Gastrocnemius medialis (tissue), 4 donors: ENCODE results near the gene TNN. TPM values are rescaled to one million over a fixed set of nuclear protein-coding genes. Genes with fewer than 3 reads are reported as not detected.

Source experiments
- ATAC-seq, 2 donors: fragments of 150-250 bp; one replicate each; pipeline ENCODE4 v1.9.1; 2016
- DNase-seq, 2 donors: peaks; one replicate each; pipeline ENCODE4 v3.0.0-alpha.2; 2019
- H3K27ac ChIP-seq, 4 donors: fragments of 200-600 bp; sonication (generic); 1 replicate in 1 of 4; 2 replicates in 3 of 4; pipeline ENCODE4 v1.5.1; 2016 to 2018; ENCODE audit warnings: mild to moderate bottlenecking in 2 of 4, moderate library complexity in 1 of 4
- H3K27me3 ChIP-seq, 3 donors: fragments of 200-600 bp; sonication (generic) in 2 of 3; 1 replicate in 1 of 3; 2 replicates in 2 of 3; pipeline versions ENCODE4 v1.5.1 to v1.6.0; 2016 to 2019; ENCODE audit warnings: mild to moderate bottlenecking in 1 of 3, moderate library complexity in 1 of 3
- H3K36me3 ChIP-seq, 2 donors: fragments of 200-600 bp; sonication (generic) in 1 of 2; one replicate each; pipeline ENCODE4 v1.5.1; 2017 to 2018
- H3K4me1 ChIP-seq, 2 donors: fragments of 200-600 bp; sonication (generic) in 1 of 2; one replicate each; pipeline ENCODE4 v1.5.1; 2016 to 2017; ENCODE audit warnings: mild to moderate bottlenecking in 2 of 2
- H3K4me3 ChIP-seq, 4 donors: fragments of 200-600 bp; sonication (generic) in 3 of 4; 1 replicate in 1 of 4; 2 replicates in 3 of 4; pipeline ENCODE4 v1.5.1; 2016 to 2019; ENCODE audit warnings: mild to moderate bottlenecking in 2 of 4
- H3K9me3 ChIP-seq, 3 donors: fragments of 200-600 bp; sonication (generic) in 2 of 3; 1 replicate in 1 of 3; 2 replicates in 2 of 3; pipeline ENCODE4 v1.5.1; 2016 to 2019
- CTCF ChIP-seq, 5 experiments: fragments of 450-650 bp in 3 of 5; fragments of 200-600 bp in 2 of 5; sonication (generic) in 2 of 5; IDR thresholded peaks in 4 of 5; conservative IDR thresholded peaks in 1 of 5; 1 replicate in 4 of 5; 2 replicates in 1 of 5; pipeline ENCODE4 v1.5.1; 2016 to 2019; ENCODE audit warnings: antibody characterized with exemption in 5 of 5, mild to moderate bottlenecking in 3 of 5, moderate library complexity in 3 of 5
- POLR2A ChIP-seq, 2 donors: fragments of 450-650 bp; IDR thresholded peaks; one replicate each; pipeline ENCODE4 v1.6.1; 2017; ENCODE audit warnings: antibody characterized with exemption in 2 of 2, mild to moderate bottlenecking in 2 of 2, moderate library complexity in 2 of 2
- in situ Hi-C, 4 donors: fragments of 200-750 bp; cut with MboI; loops; one replicate each; pipeline versions ENCODE4 v1.15.0 to v1.8.0; 2017; ENCODE audit warnings: low sequenced_read_pairs in 4 of 4
- intact Hi-C: fragments of 100-400 bp; cut with DNase I; formaldehyde crosslinking; loops from one replicate; pipeline ENCODE4 v1.15.1; 2023; ENCODE audit warnings: low total_unique reads
- total RNA-seq, 4 donors: library from RNA; depleted of rRNA; stranded (reverse); fragments of >200 nt; gene quantifications; one replicate each; pipeline versions ENCODE4 v1.1.0 to v1.2.3, GENCODE V29; 2016

Gene TNN
- total RNA-seq, 4 donors from 2014 or later: 0.07 TPM; not detected in 3

- Histone ChIP-seq H3K36me3 (no peaks in the 10 kb centered on the region), H3K4me1 (peaks cover 1 to 18% of the 10 kb centered on the region in 2 donors), H3K27me3 (no peaks in the 10 kb centered on the region), H3K4me3 (no peak overlapping the region), H3K27ac (no peak overlapping the region), H3K9me3 (no peaks in the 10 kb centered on the region)
- intact Hi-C loops (no loop called here), in situ Hi-C loops (loop anchor here in 1 of 4 donors (25.0 kb wide), 1 partner anchor 753 kb away; no protein-coding TSS in a partner anchor)
- TF ChIP-seq CTCF (IDR thresholded peaks at IDR 0.05 in 4 of 5, conservative IDR thresholded peaks at IDR 0.05 in 1 of 5): no peak
- no peak for TF ChIP-seq POLR2A (IDR thresholded peaks at IDR 0.05)
- no peak for DNase-seq
- ATAC-seq: no peak
Observed at GRCh38 chr1:175134500-175134899, 66.9 kb downstream of the TNN start.

GRCh38 chr1:175136246-175136645 lies 68.6 kb downstream of the TNN start:
- H3K9me3 ChIP-seq: no peaks in the 10 kb centered on the region
- in situ Hi-C loops: loop anchor here in 1 of 4 donors (25.0 kb wide), 1 partner anchor 751 kb away; no protein-coding TSS in a partner anchor
- H3K27me3 ChIP-seq: no peaks in the 10 kb centered on the region
- no peak for DNase-seq
- intact Hi-C loops: no loop called here
- H3K27ac ChIP-seq: no peak overlapping the region
- H3K4me3 ChIP-seq: no peak overlapping the region
- TF ChIP-seq POLR2A (IDR thresholded peaks at IDR 0.05) (no peak), CTCF (IDR thresholded peaks at IDR 0.05 in 4 of 5, conservative IDR thresholded peaks at IDR 0.05 in 1 of 5) (no peak)
- H3K36me3 ChIP-seq: no peaks in the 10 kb centered on the region
- no peak for ATAC-seq
- H3K4me1 ChIP-seq: peaks cover 0 to 9% of the 10 kb centered on the region in 2 donors

DNA sequence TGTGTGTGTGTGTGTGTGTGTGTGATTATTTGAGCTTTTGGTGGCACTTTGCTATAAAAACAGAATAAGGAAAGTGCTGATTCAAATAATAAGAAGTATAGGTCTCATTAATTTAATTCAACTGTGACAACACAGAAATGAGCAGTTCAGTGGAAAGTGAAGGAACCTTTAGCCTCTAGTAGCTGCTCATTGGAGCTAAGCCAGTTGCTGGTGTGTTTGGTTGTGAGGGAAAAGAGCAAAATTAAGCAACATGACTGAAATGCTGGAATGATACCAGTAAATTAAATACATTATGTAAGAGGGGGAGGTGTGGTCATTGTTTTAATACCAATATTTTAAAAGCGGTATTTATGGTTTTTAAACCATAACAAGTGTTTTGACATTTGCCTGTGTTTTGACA lies 69.7 kb downstream of the TNN start:
- in situ Hi-C loops: loop anchor here in 1 of 4 donors (25.0 kb wide), 1 partner anchor 750 kb away; no protein-coding TSS in a partner anchor
- no peak overlapping the region for H3K27ac ChIP-seq

DNA sequence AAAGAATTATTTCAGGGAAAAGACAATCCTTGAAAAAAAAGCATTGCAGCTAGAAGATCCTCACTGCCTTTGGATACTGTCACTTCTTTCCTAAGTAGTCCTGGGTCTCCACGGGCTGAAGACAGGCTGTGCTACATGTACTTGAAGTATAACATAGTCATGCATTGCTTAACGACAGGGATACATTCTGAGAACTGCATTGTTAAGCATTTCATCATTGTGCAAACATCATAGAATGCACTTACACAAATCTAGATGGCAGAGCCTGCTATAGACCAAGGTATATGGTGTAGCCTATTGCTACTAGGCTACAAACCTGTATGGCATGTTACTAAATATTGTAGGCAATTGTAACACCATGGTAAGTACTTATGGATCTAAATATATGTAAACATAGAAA lies 70.9 kb downstream of the TNN start:
- no peaks in the 10 kb centered on the region for H3K36me3 ChIP-seq
- ATAC-seq (no peak), DNase-seq (no peak)
- H3K4me3 ChIP-seq: no peak overlapping the region
- no peaks in the 10 kb centered on the region for H3K9me3 ChIP-seq
- intact Hi-C loops (no loop called here), in situ Hi-C loops (loop anchor here in 1 of 4 donors (25.0 kb wide), 1 partner anchor 749 kb away; no protein-coding TSS in a partner anchor)
- no peak overlapping the region for H3K27ac ChIP-seq
- no peak for TF ChIP-seq CTCF (IDR thresholded peaks at IDR 0.05 in 4 of 5, conservative IDR thresholded peaks at IDR 0.05 in 1 of 5)
- TF ChIP-seq POLR2A (IDR thresholded peaks at IDR 0.05): no peak
- H3K27me3 ChIP-seq: no peaks in the 10 kb centered on the region
- H3K4me1 ChIP-seq: no peaks in the 10 kb centered on the region

More for the DNA sequence above, 69.7 kb downstream of the TNN start:
- DNase-seq: no peak
- Histone ChIP-seq H3K4me1 (peaks cover 0 to 5% of the 10 kb centered on the region in 2 donors), H3K9me3 (no peaks in the 10 kb centered on the region), H3K27me3 (no peaks in the 10 kb centered on the region), H3K36me3 (no peaks in the 10 kb centered on the region), H3K4me3 (no peak overlapping the region)
- no peak for ATAC-seq
- TF ChIP-seq CTCF (IDR thresholded peaks at IDR 0.05 in 4 of 5, conservative IDR thresholded peaks at IDR 0.05 in 1 of 5) (no peak), POLR2A (IDR thresholded peaks at IDR 0.05) (no peak)
- intact Hi-C loops: no loop called here
